ENCODE measurements around the gene LRRTM4. TPM values are rescaled to one million over a fixed set of nuclear protein-coding genes. Genes with fewer than 3 reads are reported as not detected.
"Not testable (repeated sequence)": the region's sequence is repeated elsewhere in the genome, so short reads cannot be mapped to it uniquely, and the experiment has no call there.

Gene LRRTM4
- total RNA-seq, 1 experiment from 2014 or later = not detected

DNA sequence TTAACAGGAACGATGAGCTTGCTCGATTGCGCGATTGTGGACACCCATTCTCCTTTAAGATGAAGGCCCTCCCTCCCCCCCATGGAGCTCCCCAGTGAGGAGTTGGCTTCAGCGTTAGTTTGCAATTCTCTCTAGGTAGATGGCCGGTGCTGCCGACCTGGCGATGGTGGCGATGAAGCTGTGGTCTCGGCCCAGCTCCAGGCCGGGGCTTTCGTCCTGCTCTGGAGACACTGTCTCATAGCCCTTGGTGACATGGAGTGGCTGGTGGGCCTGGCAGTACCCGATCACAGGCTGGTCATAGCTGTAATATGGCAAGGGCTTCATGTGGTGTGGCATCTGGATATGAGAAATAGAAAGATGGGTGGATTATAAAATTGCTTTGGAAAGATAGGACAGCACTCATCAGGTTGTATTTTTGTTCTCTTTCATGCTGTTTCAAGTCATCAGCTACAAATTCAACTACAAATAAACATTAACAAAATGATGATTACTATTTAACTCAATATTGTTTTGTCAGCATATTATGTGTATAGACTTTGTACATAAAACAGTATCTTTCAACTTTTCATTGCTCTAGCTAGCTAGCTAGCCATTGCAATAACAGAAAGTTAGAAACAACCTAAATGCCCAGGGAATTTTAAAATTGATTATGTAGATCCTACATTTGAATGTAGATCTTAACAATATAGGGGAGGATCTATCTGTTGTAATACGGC lies 773.4 kb downstream of the LRRTM4 start:
- Histone ChIP-seq H3K4me3 (no peak overlapping the region), H3K9me3 (no peaks in the 10 kb centered on the region), H3K36me3 (no peaks in the 10 kb centered on the region), H3K27me3 (peaks cover 2% of the 10 kb centered on the region; the same call in 1 of the 2 replicates)
- DNase-seq = no peak

DNA sequence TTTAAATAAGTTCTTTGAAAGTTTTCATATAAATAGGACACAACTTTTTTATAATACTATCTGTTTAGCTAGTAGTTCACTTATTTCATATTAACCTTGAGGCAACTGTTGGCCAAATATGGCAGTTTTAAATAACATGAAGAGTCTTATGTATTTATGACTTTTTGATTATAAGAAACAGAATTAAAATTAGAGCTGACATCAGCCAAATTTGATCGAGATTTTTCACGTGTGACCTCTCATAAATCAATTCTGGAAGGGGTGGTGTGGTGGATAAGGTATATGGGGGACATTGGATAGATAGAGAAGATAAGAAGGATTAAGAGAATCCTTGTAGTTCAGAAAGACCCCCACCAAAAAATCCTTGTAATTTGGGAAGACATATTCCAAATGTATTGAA lies 776.6 kb downstream of the LRRTM4 start:
- H3K36me3 ChIP-seq = no peaks in the 10 kb centered on the region

DNA sequence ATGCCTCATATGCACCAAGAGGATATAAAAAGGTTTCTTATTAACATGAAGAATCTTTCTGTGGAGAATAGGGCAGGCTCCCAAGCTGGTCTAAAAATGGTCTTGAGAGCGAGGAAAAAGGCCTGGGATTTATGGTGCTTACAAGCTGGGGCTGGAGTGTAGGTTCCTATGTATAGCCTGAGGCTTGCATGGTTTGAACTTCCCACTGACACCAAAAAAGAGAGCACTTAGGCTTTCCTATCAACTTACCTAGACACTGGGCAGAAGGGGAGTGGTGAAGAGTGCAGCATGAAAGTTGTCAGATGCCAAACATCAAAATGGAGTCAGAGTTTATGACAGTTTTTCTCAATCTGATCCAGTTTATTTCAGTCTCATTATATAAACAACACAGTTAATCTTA lies 784.6 kb downstream of the LRRTM4 start:
- no peaks in the 10 kb centered on the region for H3K9me3 ChIP-seq
- H3K27me3 ChIP-seq = no peaks in the 10 kb centered on the region
- no peaks in the 10 kb centered on the region for H3K36me3 ChIP-seq
- no peak overlapping the region for H3K4me3 ChIP-seq
- no peak for DNase-seq

More for the DNA sequence above, 776.6 kb downstream of the LRRTM4 start:
- Histone ChIP-seq H3K27me3 (peaks cover 2% of the 10 kb centered on the region; the same call in 1 of the 2 replicates), H3K9me3 (no peaks in the 10 kb centered on the region), H3K4me3 (no peak overlapping the region)
- no peak for DNase-seq

DNA sequence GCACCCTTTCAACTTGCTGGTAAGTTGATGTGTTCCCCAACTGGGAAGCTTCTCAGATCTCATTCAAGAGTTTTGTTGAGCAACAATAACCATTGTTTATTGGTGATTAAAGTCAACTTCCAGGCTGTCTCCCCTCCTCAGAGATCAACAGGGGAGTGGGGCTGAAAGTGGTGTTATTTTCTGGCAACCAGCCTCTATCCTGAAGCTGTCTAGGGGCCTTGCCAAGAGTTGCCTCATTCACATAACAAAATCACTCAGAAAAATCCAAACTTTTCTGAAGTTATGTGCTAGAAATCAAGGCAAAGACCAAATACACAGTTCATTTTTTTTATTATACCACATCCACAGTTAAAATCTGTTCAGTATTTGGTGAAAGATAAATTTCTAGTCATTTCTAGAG lies 788.4 kb downstream of the LRRTM4 start:
- Histone ChIP-seq H3K27me3 (no peaks in the 10 kb centered on the region), H3K4me3 (no peak overlapping the region), H3K9me3 (no peaks in the 10 kb centered on the region), H3K36me3 (no peaks in the 10 kb centered on the region)
- no peak for DNase-seq

DNA sequence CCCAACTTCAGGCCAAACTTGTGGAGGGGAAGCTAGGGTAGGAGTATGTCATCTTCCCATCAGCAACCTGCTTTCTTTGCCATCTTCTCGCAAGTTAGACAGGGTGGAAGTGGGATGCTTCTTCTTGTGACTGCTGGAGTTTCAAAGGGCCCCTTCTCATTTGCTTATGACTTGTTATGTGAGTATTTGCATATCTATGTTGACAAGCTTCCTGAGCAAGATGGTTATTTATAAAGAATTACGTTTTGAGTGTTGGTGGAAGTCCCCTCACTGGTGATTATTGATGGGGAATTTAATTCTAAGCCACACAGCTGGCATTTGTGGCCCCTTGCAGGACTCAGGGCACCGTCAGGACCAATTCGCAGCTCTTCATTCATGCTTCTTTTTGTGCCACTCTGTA lies 791.0 kb downstream of the LRRTM4 start:
- Histone ChIP-seq H3K4me3 (no peak overlapping the region), H3K36me3 (no peaks in the 10 kb centered on the region), H3K27me3 (no peaks in the 10 kb centered on the region), H3K9me3 (no peaks in the 10 kb centered on the region)
- no peak for DNase-seq

DNA sequence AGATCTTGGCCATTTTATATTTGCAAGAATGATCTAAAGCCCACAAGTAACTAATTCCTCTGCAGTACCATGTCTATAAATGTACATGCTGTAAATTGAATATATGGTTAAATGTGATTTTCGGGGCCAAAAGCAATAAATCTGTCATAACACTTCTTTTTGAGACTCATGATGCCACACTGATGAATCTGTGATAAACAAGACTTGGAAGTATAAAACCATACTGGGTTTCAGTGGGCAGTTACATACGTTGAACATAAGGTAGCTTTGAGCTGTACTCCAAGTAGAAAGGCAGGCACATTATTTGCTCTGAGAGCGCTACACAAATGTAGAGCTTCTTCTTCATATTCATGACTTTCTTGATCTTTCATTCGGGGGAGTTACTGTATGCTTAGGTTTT lies 792.2 kb downstream of the LRRTM4 start:
- Histone ChIP-seq H3K9me3 (no peaks in the 10 kb centered on the region), H3K4me3 (no peak overlapping the region), H3K27me3 (no peaks in the 10 kb centered on the region), H3K36me3 (no peaks in the 10 kb centered on the region)
- no peak for DNase-seq

DNA sequence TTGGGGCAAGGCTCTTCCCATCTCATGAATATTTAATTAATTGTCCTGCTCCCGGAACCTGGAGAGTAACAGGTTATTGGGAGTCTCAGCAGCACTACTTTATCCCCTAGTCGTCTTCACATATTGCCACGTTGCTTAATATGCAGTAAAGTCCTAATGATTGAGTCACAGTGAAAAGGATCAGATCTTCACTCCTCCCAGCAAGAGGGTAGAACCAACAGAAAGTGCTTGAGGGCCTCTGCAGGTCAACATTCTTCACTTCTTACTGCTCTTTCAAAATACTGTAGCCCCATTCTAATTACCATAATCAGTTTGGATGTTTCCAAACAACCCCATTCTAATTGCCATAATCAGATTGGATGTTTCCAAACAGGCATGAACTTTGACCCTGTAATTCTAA lies 801.0 kb downstream of the LRRTM4 start:
- DNase-seq = no peak
- Histone ChIP-seq H3K9me3 (no peaks in the 10 kb centered on the region), H3K36me3 (no peaks in the 10 kb centered on the region), H3K27me3 (no peaks in the 10 kb centered on the region), H3K4me3 (no peak overlapping the region)

DNA sequence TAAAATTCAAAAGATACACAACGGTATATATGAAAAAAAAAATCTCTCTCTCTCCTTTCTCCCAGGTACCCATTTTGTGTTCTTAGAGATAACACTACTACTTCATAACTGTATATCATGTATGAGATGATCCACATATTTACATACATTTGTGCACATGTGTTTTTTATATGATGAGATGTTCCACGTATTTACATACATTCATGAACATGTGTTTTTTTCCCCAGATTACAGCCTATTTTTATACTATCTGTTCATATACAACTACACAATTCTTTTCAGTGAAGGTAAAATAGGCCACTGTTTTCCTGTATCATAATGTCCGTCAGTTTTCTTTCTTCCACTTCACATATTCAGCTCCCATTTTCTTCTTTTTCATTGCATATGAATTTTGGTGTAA lies 808.9 kb downstream of the LRRTM4 start:
- H3K27me3 ChIP-seq = no peaks in the 10 kb centered on the region
- H3K4me3 ChIP-seq = no peak overlapping the region
- no peak for DNase-seq
- H3K36me3 ChIP-seq = no peaks in the 10 kb centered on the region
- no peaks in the 10 kb centered on the region for H3K9me3 ChIP-seq

DNA sequence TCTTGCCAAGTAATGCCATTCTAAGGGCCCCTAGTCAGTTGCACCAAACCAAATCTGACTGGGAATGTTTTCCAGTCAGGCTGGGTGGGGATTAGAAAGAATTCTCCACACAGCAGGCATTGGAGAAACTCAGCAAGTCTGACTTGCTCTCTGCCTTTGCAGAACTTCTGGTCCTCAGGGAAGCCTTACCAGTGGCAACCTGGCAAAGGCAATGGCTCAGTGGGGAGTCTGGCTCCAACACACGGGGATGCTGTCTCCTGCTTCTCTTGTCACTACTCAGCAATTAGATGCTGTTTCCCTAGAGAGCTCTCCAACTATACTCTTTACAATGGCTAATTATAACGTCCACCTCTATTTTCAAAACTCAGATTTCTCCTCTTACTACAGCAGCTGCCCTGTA lies 810.7 kb downstream of the LRRTM4 start:
- DNase-seq = no peak
- no peaks in the 10 kb centered on the region for H3K27me3 ChIP-seq
- H3K9me3 ChIP-seq = no peaks in the 10 kb centered on the region
- no peak overlapping the region for H3K4me3 ChIP-seq
- H3K36me3 ChIP-seq = no peaks in the 10 kb centered on the region

DNA sequence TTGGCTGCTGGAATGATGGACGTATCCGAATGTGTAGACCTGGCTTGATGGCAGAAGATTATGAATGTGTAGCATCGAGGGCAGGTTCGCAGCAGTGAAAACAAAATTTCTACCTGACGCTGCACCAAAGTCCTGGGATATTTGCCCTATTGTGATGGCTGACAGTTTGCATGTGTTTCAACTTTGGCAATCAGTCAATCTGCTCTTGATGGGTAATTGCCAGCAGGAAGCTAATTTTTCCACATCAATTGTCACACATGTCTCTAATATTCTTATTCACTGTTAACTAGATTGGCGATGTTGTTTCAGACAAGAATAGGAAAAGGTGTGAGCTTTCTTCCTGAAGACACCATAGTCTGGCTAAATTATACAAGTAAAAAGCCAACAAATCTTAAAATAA lies 821.3 kb downstream of the LRRTM4 start:
- no peaks in the 10 kb centered on the region for H3K9me3 ChIP-seq
- H3K4me3 ChIP-seq = no peak overlapping the region
- no peaks in the 10 kb centered on the region for H3K27me3 ChIP-seq
- no peak for DNase-seq
- H3K36me3 ChIP-seq = no peaks in the 10 kb centered on the region

DNA sequence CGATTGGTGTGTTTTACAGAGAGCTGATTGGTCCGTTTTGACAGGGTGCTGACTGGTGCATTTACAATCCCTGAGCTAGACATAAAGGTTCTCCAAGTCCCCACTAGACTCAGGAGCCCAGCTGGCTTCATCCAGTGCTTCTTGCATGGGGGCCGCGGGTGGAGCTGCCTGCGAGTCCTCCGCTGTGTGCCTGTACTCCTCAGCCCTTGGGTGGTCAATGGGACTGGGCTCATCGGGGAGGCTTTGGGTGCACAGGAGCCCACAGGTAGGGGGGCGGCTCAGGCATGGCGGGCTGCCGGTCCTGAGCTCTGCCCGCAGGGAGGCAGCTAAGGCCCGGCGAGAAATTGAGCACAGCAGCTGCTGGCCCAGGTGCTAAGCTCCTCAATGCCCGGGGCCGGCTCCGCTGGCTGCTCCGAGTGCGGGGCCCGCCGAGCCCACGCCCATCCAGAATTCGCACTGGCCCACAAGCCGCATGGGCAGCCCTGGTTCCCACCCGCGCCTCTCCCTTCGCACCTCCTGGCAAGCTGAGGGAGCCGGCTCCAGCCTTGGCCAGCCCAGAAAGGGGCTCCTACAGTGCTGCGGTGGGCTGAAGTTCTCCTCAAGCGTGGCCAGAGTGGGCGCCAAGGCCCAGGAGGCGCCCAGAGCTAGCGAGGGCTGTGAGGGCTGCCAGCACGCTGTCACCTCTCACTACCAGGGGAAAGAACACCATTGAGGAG lies 824.0 kb downstream of the LRRTM4 start:
- H3K27me3 ChIP-seq, H3K4me3 ChIP-seq, H3K36me3 ChIP-seq, DNase-seq, H3K9me3 ChIP-seq: not testable (repeated sequence)
